Activated CD4-positive, CD25-positive, alpha-beta regulatory T cell treated with anti-CD3 and anti-CD28 coated beads, Interleukin-2, amount 50 U/mL, for 72 hours (primary cell): ENCODE results near the gene LRRC41.
"Not testable (repeated sequence)": the region's sequence is repeated elsewhere in the genome, so short reads cannot be mapped to it uniquely, and the experiment has no call there.

ENCODE experiments used
- DNase-seq: peaks from one replicate; pipeline ENCODE4 v3.0.0; 2021

LRRC41 gene

DNA sequence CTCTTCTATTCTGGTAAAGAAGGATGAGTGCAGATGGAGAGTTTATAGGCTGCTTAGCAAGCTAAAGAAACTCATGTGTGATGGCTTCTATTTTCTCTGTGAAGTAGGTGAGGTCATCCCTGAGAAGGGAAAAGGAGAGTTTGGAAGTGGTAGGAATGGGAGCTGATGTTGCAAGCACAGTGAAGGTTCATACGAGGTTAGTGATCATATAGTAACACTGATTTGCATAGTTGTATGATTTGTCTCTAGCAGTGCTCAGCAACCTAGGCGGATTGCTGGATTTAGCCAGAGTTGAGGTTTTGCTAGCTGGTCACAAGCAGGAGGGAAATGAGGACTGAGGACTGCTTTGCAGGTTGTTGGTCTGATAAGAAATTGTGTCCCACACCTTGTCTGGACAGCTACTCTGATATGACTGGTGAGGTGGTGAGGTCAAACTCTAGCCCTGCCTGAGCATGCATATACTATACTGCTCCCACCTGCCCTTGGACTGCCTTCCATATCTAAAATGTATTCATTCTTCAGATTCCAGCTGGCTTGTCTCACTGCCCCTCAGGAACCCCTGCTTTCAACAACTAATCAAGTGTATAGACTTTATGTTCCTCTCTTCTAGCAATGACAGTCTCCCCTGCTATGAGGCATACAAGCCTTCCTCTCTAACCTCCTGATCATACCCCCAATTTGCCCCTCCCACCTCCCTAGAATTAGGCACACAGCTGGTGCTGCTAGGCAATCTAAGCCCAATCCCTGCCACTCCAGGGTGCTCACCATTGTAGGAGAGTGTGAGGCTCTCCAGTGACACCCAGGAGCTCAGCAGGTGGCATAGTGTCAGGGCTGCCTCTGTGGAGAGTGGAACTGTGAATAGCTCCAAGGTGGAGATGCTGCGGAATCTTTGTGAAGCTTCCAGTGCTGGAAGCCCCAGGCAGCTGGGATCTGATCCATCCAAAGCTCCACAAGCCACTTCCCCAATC lies 18.5 kb downstream of the LRRC41 start:
- DNase-seq = no peak

DNA sequence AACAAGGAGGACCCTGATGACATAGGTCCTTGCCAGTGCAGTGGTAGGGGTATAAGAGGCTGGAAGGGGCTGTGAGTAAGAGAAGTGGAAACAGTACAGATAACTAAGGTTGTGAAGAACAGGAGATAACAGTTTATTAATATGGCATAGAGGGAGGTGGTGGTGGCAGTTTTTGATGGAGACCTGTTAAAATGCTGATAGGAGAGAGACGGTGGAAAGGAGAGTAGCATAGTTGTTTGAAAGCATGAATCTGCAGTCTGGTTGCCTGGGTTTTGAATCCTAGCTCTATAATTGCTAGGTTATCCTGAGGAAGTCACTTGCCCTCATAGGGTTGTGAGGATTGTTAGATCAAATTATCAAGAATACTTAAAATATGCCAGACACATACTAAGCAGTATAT lies 19.4 kb downstream of the LRRC41 start:
- DNase-seq = no peak

DNA sequence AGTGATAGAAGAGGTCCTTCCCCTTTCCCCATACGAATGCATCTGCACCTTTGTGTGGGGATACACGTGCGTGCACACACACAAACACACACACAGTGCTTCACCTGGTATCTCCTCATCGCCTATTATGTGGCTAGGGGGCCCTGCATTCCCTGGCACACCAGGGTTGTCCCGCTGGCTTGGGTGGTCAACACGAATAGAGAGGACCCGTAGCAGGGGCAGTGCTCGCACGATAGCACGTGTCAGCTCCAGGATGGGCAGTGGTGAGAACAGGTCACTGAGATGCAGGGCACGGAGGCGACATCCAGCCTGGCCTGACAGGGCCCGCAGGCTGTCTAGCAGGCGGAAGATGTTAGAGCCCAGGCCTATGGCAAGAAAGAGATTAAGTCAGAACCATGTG lies 22.4 kb downstream of the LRRC41 start:
- no peak for DNase-seq

GRCh38 chr1:46280092-46280491 lies 23.3 kb downstream of the LRRC41 start:
- DNase-seq = no peak

DNA sequence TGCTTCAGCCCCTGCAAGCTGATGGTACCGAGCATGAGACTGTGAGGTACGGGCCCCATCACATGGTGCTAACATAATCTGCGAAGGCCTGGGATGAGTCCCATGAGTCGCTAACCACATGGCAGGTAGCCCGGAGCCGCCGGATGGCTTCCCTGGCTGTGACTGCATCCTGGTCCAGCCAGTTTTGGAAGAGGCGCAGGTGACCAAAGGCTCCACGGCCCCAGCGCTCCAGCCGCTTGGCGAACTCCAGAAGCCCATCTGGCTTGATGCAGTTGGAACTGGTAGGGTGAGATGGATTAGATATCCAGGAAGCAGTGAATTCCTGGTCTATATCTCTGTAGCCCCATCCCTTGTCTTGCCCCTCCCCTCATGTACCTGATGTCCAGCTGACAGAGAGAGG lies 24.6 kb downstream of the LRRC41 start:
- DNase-seq = no peak

- no peak for DNase-seq
Measured at GRCh38 chr1:46277658-46278373, 25.6 kb downstream of the LRRC41 start.

DNA sequence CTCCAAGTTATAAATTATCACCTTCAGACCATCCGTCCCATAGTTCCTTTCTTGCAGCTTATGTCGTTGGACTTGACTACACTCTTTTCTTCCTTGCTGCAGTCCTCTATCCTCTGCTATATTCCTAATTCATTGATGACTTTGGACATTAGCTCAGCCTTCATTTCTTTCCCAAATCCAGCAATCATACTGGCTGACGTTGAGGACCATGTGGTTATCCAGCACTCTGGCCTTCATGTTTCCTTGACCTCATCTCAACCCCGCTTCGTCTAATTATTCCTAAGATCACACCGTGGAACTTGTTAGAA lies 28.4 kb downstream of the LRRC41 start:
- no peak for DNase-seq

GRCh38 chr1:46274225-46275029 lies 29.0 kb downstream of the LRRC41 start:
- no peak for DNase-seq

DNA sequence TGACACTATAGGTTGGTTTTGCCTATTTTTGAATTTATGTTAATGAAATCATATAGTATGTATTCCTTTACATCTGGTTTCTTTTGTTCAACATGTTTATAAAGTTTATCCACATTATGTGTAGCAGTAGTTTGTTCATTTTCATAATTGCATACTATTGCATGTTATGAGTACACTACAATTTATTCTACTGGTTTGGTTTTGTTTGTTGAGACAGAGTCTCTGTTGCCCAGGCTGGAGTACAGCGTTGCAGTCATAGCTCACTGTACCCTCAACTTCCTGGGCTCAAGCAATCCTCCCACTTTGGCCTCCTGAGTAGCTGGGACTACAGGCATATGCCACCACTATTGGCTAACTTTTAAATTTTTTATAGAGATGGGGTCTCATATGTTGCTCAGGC lies 34.8 kb downstream of the LRRC41 start:
- no peak for DNase-seq

- DNase-seq = no peak
Measured at GRCh38 chr1:46263146-46263545, 40.3 kb downstream of the LRRC41 start.

DNA sequence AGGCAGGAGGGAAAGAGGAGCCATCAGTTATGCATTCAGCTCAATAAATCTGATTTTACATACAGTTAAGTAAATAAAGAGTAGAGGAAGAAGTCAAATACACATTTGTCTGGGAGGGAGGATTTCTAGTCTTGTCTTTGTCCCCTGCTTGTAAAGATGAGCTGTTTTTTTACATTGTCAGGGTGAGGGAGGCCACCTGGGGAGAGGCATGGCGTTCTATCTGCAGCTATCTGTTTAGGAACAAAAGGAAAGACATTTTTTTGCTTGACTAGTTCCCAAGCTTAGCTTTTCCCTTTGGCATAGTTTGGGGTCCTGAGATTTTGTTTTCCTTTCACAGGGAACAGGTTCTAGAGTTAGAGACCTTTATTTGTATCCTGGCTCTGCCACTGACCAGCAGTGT lies 40.9 kb downstream of the LRRC41 start:
- DNase-seq = no peak

- DNase-seq = no peak
Measured at GRCh38 chr1:46256523-46256922, 46.9 kb downstream of the LRRC41 start.

GRCh38 chr1:46254668-46255067 lies 48.7 kb downstream of the LRRC41 start:
- DNase-seq = no peak

DNA sequence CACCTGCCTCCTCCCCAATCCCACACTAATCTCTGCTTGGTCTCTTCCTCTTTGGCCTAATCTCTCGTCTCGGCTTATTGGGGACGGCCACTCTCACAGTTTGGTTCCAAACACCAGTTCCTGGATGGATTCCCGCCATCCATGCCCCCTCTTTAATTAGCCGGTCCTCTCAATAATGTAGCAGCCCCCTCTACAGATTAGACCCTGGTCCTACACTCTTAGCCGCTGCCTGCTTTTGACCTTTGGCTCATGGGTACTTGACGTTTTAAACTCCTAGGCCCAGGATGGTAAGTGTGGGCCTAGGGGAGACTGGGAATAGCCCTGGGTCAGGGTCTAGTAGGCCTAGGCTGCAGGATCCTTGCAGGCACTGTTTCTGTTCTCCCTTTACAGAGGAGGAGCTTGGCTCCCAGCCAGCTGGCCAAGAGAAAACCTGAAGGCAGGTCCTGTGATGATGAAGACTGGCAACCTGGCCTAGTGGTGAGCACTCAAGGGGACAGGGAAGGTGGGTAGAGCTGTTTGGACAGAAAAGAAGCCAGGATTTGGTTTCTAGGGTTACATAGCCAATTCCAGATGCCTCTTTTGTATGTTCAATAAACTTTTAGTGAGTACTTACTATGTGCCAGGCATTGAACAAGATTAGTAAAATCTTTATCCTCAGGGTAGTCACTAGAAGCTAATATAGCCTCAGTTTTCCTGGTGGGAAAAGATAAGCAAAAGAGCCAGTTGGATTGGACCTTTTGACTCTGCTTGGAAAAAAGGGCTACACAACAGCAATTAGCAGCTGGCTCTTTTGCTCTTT lies 55.1 kb downstream of the LRRC41 start:
- peak; percentile 31 for DNase-seq

DNA sequence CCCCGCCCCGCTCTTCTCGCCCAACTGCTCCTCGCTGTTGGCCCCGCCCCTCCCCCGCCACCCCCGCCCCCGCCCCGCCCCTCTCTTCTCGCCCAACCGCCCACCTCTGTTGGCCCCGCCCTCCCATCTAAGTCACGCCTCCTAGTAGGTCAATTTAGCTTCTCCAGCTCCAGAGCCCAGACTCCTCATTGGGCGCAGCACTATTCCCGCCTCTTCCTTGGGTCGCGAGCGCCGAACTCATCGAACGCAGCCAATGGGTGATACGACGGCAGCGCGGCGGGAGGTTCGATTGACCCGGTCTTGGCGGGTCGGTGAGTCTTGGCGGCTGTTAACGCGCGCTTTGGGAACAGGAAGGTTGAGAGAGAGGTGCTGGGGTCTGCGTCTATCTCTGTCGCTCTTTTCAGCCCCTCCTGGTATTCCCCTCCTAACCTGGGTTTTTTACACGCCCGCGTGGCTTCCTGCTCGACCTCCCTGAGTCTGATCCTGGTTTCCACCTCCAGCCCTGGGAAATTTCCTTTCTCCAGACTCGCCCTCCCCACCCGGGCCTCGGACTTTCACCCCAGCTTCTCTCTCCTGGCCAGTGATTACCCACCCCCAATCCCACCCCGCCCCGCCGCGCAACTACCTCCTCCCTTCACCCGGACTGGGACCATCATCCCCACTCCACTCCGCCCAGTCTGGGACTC lies 55.8 kb downstream of the LRRC41 start, which contains the start of gene RAD54L:
TSS of gene RAD54L (plus strand) at position 328 of the 686 bp plus-strand sequence. CDS start 643 bp downstream, outside the sequence.
- DNase-seq = peak; percentile 94

DNA sequence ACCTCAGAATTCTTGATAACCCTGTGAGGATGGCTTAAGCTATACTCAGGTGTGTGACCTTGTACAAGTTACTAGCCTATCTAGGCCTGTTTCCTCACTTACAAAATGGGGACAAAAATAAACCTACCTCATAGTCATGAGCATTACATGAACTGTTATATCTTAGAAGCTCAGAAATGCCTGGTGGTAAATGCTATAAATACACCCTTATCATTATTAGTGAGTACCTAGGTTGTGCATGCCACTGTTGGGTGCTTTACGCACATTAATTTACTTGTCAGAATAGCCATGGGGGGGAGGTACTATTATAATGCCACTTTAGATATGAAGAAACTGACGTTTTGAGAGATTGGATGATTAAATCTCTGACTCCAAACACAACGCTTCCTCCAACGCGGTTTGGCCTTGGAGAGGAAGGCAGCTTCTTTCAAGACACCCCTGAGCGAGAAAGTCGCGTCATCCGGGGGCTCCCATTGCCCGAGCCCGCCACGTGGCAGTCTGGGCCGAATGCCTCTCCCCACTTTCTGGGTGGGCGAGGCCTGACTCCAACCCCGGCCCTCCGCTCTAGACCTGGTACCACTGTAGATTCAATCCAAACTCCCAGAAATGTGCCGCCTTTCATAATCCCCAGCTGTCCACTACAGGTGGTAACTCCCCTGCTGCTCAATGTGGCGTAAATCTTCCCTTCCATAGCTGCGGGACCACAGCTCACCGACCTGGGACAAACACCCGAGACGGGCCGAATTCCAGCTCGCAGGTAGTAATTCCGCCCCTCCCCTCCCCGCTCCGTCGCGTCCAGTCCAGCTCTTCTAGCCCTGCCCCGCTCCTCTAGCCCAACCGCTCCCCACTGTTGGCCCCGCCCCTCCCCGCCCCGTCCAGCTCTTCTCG lies 56.6 kb downstream of the LRRC41 start:
- DNase-seq = no peak

- not testable (repeated sequence) for DNase-seq
Measured at GRCh38 chr1:46246136-46246535, 57.3 kb downstream of the LRRC41 start.

DNA sequence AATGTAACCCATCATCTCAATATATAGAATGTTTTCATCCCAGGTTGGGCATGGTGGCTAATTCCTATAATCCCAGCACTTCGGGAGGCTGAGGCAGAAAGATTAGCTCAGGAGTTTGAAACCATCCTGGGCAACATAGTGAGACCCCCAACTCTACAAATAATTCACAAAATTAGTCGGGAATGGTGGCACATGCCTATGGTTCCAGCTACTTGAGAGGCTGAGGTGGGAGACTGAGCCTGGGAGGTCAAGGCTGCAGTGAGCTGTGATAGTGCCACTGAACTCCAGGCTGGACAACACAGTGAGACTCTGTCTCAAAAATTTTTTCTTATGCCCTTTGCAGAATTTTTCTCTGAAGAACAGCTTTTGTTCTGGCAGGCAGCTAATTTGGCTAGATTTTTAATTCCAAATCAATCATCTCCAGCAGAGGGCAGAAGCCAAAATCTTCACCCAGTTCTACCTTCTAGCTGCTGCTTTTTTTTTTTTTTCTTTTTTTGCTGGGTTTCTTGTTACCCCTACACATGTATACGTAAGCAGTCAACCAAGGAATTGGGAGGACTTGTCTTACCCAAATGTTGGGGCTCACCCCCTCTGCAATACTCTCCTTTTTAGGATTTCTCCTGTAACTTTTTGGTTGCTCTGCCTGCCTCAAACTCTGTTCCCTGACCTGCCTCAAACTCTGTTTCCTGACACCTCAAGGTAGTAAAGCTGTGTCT lies 58.6 kb downstream of the LRRC41 start:
- DNase-seq = no peak

- DNase-seq = not testable (repeated sequence)
Measured at GRCh38 chr1:46243831-46244230, 59.6 kb downstream of the LRRC41 start.

- no peak for DNase-seq
Measured at GRCh38 chr1:46242918-46243317, 60.5 kb downstream of the LRRC41 start.
